CD14-positive monocyte (primary cell): ENCODE results near the gene MTUS2. TPM values are rescaled to one million over a fixed set of nuclear protein-coding genes. Genes with fewer than 3 reads are reported as not detected.
A peak's percentile ranks its signal among the peaks of the same experiment; 100 is the strongest.

Experiments used
- DNase-seq, 3 donors: peaks; one replicate each; pipeline ENCODE4 v3.0.0-alpha.2; 2011 to 2022
- H2AFZ ChIP-seq: 2 replicates; pipeline ENCODE4 v1.6.0; 2012; ENCODE audit warnings: mild to moderate bottlenecking, low read depth, low read length, inconsistent platforms; ENCODE audit not compliant: insufficient read depth, poor library complexity, severe bottlenecking
- H3K27ac ChIP-seq, 2 donors: 1 replicate in 1 of 2; 2 replicates in 1 of 2; pipeline ENCODE4 v1.5.1; 2012 to 2013; ENCODE audit warnings: low read length in 2 of 2, control low read depth in 1 of 2, inconsistent platforms in 1 of 2, low read depth in 1 of 2, mild to moderate bottlenecking in 1 of 2
- H3K27me3 ChIP-seq, 2 donors: one replicate each; pipeline versions ENCODE4 v1.6.0 to v1.6.1; 2011 to 2013; ENCODE audit warnings: low read length in 2 of 2; ENCODE audit not compliant: control insufficient read depth in 2 of 2, insufficient read depth in 2 of 2
- H3K36me3 ChIP-seq, 2 donors: replicated peaks in 1 of 2; 1 replicate in 1 of 2; 2 replicates in 1 of 2; pipeline versions ENCODE4 v1.5.1 to v1.6.1; 2012 to 2013; ENCODE audit warnings: low read length in 2 of 2, control low read depth in 1 of 2, inconsistent platforms in 1 of 2, mild to moderate bottlenecking in 1 of 2; ENCODE audit not compliant: insufficient read depth in 2 of 2, control insufficient read depth in 1 of 2
- H3K4me1 ChIP-seq, 2 donors: 1 replicate in 1 of 2; 2 replicates in 1 of 2; pipeline versions ENCODE4 v1.5.1 to v1.6.1; 2012 to 2013; ENCODE audit warnings: low read length in 2 of 2, control low read depth in 1 of 2, inconsistent platforms in 1 of 2, mild to moderate bottlenecking in 1 of 2, moderate library complexity in 1 of 2; ENCODE audit not compliant: insufficient read depth in 2 of 2, control insufficient read depth in 1 of 2
- H3K4me2 ChIP-seq: replicated peaks from 2 replicates; pipeline ENCODE3; 2012; ENCODE audit warnings: low read length, moderate library complexity, mild to moderate bottlenecking; ENCODE audit not compliant: poor library complexity, severe bottlenecking; ENCODE audit errors: extremely low read depth
- H3K4me3 ChIP-seq, 3 experiments: fragments of 200-600 bp in 1 of 3; sonication (generic) in 1 of 3; replicated peaks in 1 of 3; 1 replicate in 2 of 3; 2 replicates in 1 of 3; pipeline ENCODE4 v1.5.1; 2011 to 2013; ENCODE audit warnings: low read length in 3 of 3, mild to moderate bottlenecking in 3 of 3, control low read depth in 2 of 3, low read depth in 2 of 3, inconsistent platforms in 1 of 3, moderate library complexity in 1 of 3
- H3K79me2 ChIP-seq: 2 replicates; pipeline ENCODE4 v1.6.0; 2012; ENCODE audit warnings: mild to moderate bottlenecking, control low read depth, inconsistent platforms, low read length, moderate library complexity; ENCODE audit not compliant: insufficient read depth
- H3K9ac ChIP-seq: 2 replicates; pipeline ENCODE4 v1.6.0; 2017; ENCODE audit warnings: low read length, mild to moderate bottlenecking; ENCODE audit not compliant: insufficient read depth, poor library complexity, severe bottlenecking
- H3K9me3 ChIP-seq, 2 donors: replicated peaks in 1 of 2; 1 replicate in 1 of 2; 2 replicates in 1 of 2; pipeline versions ENCODE4 v1.5.1 to v1.6.1; 2012 to 2013; ENCODE audit warnings: low read length in 2 of 2, control low read depth in 1 of 2; ENCODE audit not compliant: control insufficient read depth in 1 of 2, insufficient read depth in 1 of 2
- H4K20me1 ChIP-seq: 2 replicates; pipeline ENCODE4 v1.6.0; 2012; ENCODE audit warnings: mild to moderate bottlenecking, low read length, control low read depth, moderate library complexity; ENCODE audit not compliant: insufficient read depth
- H3K27ac Mint-ChIP-seq, 7 donors: one replicate each; pipeline ENCODE4 v1.8.0; 2020; ENCODE audit warnings: mild to moderate bottlenecking in 7 of 7, mixed read lengths in 7 of 7, moderate library complexity in 6 of 7, inconsistent platforms in 2 of 7
- H3K27me3 Mint-ChIP-seq, 3 donors: one replicate each; pipeline ENCODE4 v1.8.0; 2021 to 2022; ENCODE audit warnings: low read depth in 3 of 3, mild to moderate bottlenecking in 3 of 3, mixed read lengths in 3 of 3, moderate library complexity in 3 of 3, inconsistent platforms in 1 of 3
- H3K36me3 Mint-ChIP-seq, 2 donors: one replicate each; pipeline ENCODE4 v1.8.0; 2020; ENCODE audit warnings: mixed read lengths in 2 of 2, inconsistent platforms in 1 of 2, mild to moderate bottlenecking in 1 of 2
- H3K4me1 Mint-ChIP-seq: one replicate; pipeline ENCODE4 v1.8.0; 2020; ENCODE audit warnings: mild to moderate bottlenecking, mixed read lengths
- H3K4me3 Mint-ChIP-seq, 2 donors: one replicate each; pipeline ENCODE4 v1.8.0; 2020; ENCODE audit warnings: mild to moderate bottlenecking in 2 of 2, mixed read lengths in 2 of 2, moderate library complexity in 1 of 2
- H3K9me3 Mint-ChIP-seq, 7 donors: one replicate each; pipeline ENCODE4 v1.8.0; 2020 to 2022; ENCODE audit warnings: mixed read lengths in 7 of 7, mild to moderate bottlenecking in 6 of 7, moderate library complexity in 6 of 7, inconsistent platforms in 2 of 7
- CTCF ChIP-seq: fragments of 200-600 bp; IDR thresholded peaks from one replicate; pipeline ENCODE4 v1.8.0; 2022; ENCODE audit warnings: antibody characterized with exemption, mild to moderate bottlenecking
- WGBS: methylation state at CpG from one replicate; pipeline ENCODE4 v1.1.5; 2013; ENCODE audit warnings: missing lambda C conversion rate; ENCODE audit not compliant: insufficient coverage; 5-methylcytosine and 5-hydroxymethylcytosine counted together
- intact Hi-C, 2 donors: fragments of 100-400 bp; cut with micrococcal nuclease; formaldehyde crosslinking; loops; one replicate each; pipeline versions ENCODE4 v1.15.0 to v1.15.1; 2023
- polyA plus RNA-seq, 3 donors: library from polyadenylated mRNA; depleted of rRNA in 1 of 3; unstranded in 2 of 3; stranded (reverse) in 1 of 3; fragments of 300-500 nt in 2 of 3; fragments of >200 nt in 1 of 3; fragmentation: Illumina TruSeq in 2 of 3; gene quantifications; 1 replicate in 2 of 3; 2 replicates in 1 of 3; pipeline ENCODE4 v1.2.3, GENCODE V29; 2012 to 2021

Gene MTUS2
- polyA plus RNA-seq, 3 donors = 0.04 TPM; not detected in 2

DNA sequence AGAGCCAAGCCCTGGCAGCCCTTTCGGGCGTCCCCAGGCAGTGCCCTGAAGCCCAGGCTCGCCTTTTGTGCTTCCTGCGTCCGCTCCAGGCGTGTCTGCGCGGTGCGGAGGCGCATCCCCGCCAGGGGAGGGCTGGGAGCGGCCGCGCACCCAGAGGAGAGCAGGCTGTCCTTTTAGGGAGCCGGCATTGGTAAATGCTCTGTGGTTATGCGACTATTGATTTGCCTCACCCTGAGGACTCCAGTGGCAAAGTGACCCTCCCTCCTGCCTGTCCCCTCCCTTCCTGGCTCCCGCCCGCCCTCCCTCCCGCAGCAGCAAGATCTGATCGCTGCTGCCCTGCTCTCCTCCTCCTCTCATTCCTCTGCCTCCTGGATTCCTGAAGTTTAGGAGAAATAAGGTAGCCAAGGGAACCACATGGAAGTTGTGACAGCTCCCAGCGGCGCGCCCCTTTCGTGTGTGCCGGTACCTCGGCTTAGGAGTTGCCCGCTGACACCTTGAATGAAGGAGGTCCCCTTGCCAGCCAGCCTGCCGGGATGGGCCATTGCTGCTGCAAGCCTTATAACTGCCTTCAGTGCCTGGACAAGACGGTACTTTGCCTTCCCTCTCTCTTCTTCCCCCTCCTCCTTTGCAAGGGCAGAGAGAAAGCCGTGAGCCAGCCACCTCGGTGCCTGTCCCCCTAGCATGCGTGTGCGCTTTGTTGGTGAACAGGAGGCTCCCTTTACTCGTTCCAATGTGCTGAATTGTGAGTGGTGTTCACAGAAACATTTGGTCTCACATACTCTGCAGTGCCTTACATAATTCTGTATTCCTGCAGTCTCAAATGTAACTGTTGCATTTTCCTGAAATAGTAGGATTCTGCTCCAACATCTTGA is 608.4 kb downstream of the MTUS2 start:
- Mint-ChIP-seq H3K4me3 (peak overlapping the region in 1 of 2 donors; percentile 67), H3K9me3 (peaks cover 0 to 4% (median 0%) of the 10 kb centered on the region in 7 donors), H3K27ac (no peak overlapping the region), H3K27me3 (peaks cover 48 to 68% (median 53%) of the 10 kb centered on the region in 3 donors), H3K36me3 (no peaks in the 10 kb centered on the region), H3K4me1 (peaks cover 5% of the 10 kb centered on the region)
- Histone ChIP-seq H4K20me1 (no peaks in the 10 kb centered on the region), H3K4me3 (no peak overlapping the region), H3K9me3 (peaks cover 0 to 10% of the 10 kb centered on the region in 2 donors), H3K79me2 (no peaks in the 10 kb centered on the region), H3K4me2 (no peak overlapping the region), H3K27ac (no peak overlapping the region), H2AFZ (no peak overlapping the region), H3K36me3 (no peaks in the 10 kb centered on the region), H3K4me1 (peaks cover 0 to 3% of the 10 kb centered on the region in 2 donors), H3K9ac (no peak overlapping the region), H3K27me3 (peaks cover 49 to 56% of the 10 kb centered on the region in 2 donors)
- no peak for TF ChIP-seq CTCF
- intact Hi-C loops = no loop called here
- DNase-seq = no peak
- WGBS = 2% methylated on average over 26 of the region's 34 CpGs

DNA sequence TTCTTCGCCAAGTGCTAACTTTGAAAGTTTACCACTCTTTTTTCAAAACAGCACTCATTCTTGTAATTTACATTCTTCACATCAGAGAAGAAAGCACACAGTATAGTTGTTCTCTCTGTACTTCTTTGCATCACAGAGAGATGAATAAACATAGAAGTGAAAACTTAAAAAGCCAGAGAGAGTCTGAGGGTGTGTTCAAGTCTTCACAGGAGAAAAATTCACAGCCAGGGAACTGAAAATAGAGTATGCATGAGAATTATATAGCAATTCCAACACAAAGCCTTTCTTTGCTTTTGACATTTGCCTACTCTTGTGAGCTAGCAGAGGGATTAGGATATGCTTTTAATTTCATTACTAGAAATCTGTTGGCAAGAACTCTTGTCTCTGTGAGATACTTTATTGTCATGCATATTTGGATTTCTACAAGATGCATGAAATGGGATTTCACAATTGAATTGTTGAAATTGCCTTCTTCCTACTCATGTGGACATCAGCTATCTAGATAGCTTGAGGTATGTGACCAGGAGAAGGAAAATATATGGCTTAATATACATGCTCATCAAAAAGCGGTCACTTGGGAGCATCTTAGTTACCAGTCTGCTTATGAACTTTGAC is 609.3 kb downstream of the MTUS2 start:
- no peak for DNase-seq
- peaks cover 49 to 56% of the 10 kb centered on the region in 2 donors for H3K27me3 ChIP-seq
- Mint-ChIP-seq H3K27me3 (peaks cover 48 to 68% (median 53%) of the 10 kb centered on the region in 3 donors), H3K9me3 (peaks cover 0 to 2% (median 0%) of the 10 kb centered on the region in 7 donors), H3K4me1 (peaks cover 5% of the 10 kb centered on the region), H3K4me3 (peak overlapping the region in 1 of 2 donors; percentile 67), H3K36me3 (no peaks in the 10 kb centered on the region), H3K27ac (no peak overlapping the region)
- H3K4me3 ChIP-seq = no peak overlapping the region
- H3K36me3 ChIP-seq = no peaks in the 10 kb centered on the region
- no peaks in the 10 kb centered on the region for H3K79me2 ChIP-seq
- intact Hi-C loops = no loop called here
- H4K20me1 ChIP-seq = no peaks in the 10 kb centered on the region
- no peak for TF ChIP-seq CTCF
- H3K4me2 ChIP-seq = no peak overlapping the region
- H3K4me1 ChIP-seq = peaks cover 0 to 3% of the 10 kb centered on the region in 2 donors
- WGBS = no CpG with 5 or more reads among the region's 2 CpGs
- H3K9ac ChIP-seq = no peak overlapping the region
- H3K27ac ChIP-seq = no peak overlapping the region
- peaks cover 0 to 10% of the 10 kb centered on the region in 2 donors for H3K9me3 ChIP-seq
- H2AFZ ChIP-seq = no peak overlapping the region
